Measurements from ENCODE around the gene MOV10L1.
"Not testable (repeated sequence)": the region's sequence is repeated elsewhere in the genome, so short reads cannot be mapped to it uniquely, and the experiment has no call there.

Gene MOV10L1

GRCh38 chr22:50199829-50200460, 110.1 kb downstream of the MOV10L1 start:
- Histone ChIP-seq H3K4me1 (ENCODE audit: insufficient read depth, low read length) (peaks cover 18% of the 10 kb centered on the region), H2AFZ (ENCODE audit: low read depth, low read length) (peak overlapping the region; percentile 54), H3K36me3 (ENCODE audit: insufficient read depth, low read length) (peaks cover 24% of the 10 kb centered on the region), H3K9me3 (ENCODE audit: low read length) (peaks cover 5% of the 10 kb centered on the region), H3K27me3 (ENCODE audit: insufficient read depth, low read length) (no peaks in the 10 kb centered on the region), H3K4me3 (ENCODE audit: low read length) (peak overlapping the region; percentile 73)

GRCh38 chr22:50200461-50201190, 110.8 kb downstream of the MOV10L1 start, which contains the start of gene SELENOO:
Gene SELENOO, plus strand, starts transcription at chr22:50201011. Its CDS starts 26 bp downstream, at chr22:50201037.
- Histone ChIP-seq H3K36me3 (ENCODE audit: insufficient read depth, low read length) (peaks cover 21% of the 10 kb centered on the region), H2AFZ (ENCODE audit: low read depth, low read length) (peak within 1 kb of the TSS; percentile 54), H3K4me1 (ENCODE audit: insufficient read depth, low read length) (peaks cover 18% of the 10 kb centered on the region), H3K4me3 (ENCODE audit: low read length) (peak within 1 kb of the TSS; percentile 73), H3K27me3 (ENCODE audit: insufficient read depth, low read length) (no peaks in the 10 kb centered on the region), H3K9me3 (ENCODE audit: low read length) (peaks cover 5% of the 10 kb centered on the region)

GRCh38 chr22:50201191-50202129, 111.7 kb downstream of the MOV10L1 start:
- no peaks in the 10 kb centered on the region for H3K27me3 ChIP-seq (ENCODE audit: insufficient read depth, low read length)

GRCh38 chr22:50202130-50202666, 112.4 kb downstream of the MOV10L1 start:
- no peak overlapping the region for H2AFZ ChIP-seq (ENCODE audit: low read depth, low read length)
- peak overlapping the region; percentile 73 for H3K4me3 ChIP-seq (ENCODE audit: low read length)
- peaks cover 5% of the 10 kb centered on the region for H3K9me3 ChIP-seq (ENCODE audit: low read length)
- H3K4me1 ChIP-seq (ENCODE audit: insufficient read depth, low read length): peaks cover 19% of the 10 kb centered on the region
- peaks cover 32% of the 10 kb centered on the region for H3K36me3 ChIP-seq (ENCODE audit: insufficient read depth, low read length)
- H3K27me3 ChIP-seq (ENCODE audit: insufficient read depth, low read length): no peaks in the 10 kb centered on the region

More at GRCh38 chr22:50201191-50202129, 111.7 kb downstream of the MOV10L1 start:
- Histone ChIP-seq H3K4me1 (ENCODE audit: insufficient read depth, low read length) (peaks cover 18% of the 10 kb centered on the region), H3K36me3 (ENCODE audit: insufficient read depth, low read length) (peaks cover 27% of the 10 kb centered on the region), H3K9me3 (ENCODE audit: low read length) (peaks cover 5% of the 10 kb centered on the region), H3K4me3 (ENCODE audit: low read length) (peak overlapping the region; percentile 73), H2AFZ (ENCODE audit: low read depth, low read length) (no peak overlapping the region)

- peaks cover 5% of the 10 kb centered on the region for H3K9me3 ChIP-seq (ENCODE audit: low read length)
- peaks cover 25% of the 10 kb centered on the region for H3K4me1 ChIP-seq (ENCODE audit: insufficient read depth, low read length)
- no peak overlapping the region for H3K4me3 ChIP-seq (ENCODE audit: low read length)
- H3K36me3 ChIP-seq (ENCODE audit: insufficient read depth, low read length): peaks cover 35% of the 10 kb centered on the region
- no peaks in the 10 kb centered on the region for H3K27me3 ChIP-seq (ENCODE audit: insufficient read depth, low read length)
- no peak overlapping the region for H2AFZ ChIP-seq (ENCODE audit: low read depth, low read length)
Measured at GRCh38 chr22:50203288-50203687, 113.5 kb downstream of the MOV10L1 start.

- no peaks in the 10 kb centered on the region for H3K27me3 ChIP-seq (ENCODE audit: insufficient read depth, low read length)
- H3K4me3 ChIP-seq (ENCODE audit: low read length): no peak overlapping the region
- no peak overlapping the region for H2AFZ ChIP-seq (ENCODE audit: low read depth, low read length)
- H3K4me1 ChIP-seq (ENCODE audit: insufficient read depth, low read length): peaks cover 22% of the 10 kb centered on the region
- H3K36me3 ChIP-seq (ENCODE audit: insufficient read depth, low read length): peaks cover 38% of the 10 kb centered on the region
- H3K9me3 ChIP-seq (ENCODE audit: low read length): peaks cover 5% of the 10 kb centered on the region
Measured at GRCh38 chr22:50204571-50204970, 114.8 kb downstream of the MOV10L1 start.

- H3K27me3 ChIP-seq (ENCODE audit: insufficient read depth, low read length); H2AFZ ChIP-seq (ENCODE audit: low read depth, low read length); H3K4me3 ChIP-seq (ENCODE audit: low read length); H3K9me3 ChIP-seq (ENCODE audit: low read length): not testable (repeated sequence)
- Histone ChIP-seq H3K36me3 (ENCODE audit: insufficient read depth, low read length) (peaks cover 38% of the 10 kb centered on the region), H3K4me1 (ENCODE audit: insufficient read depth, low read length) (peaks cover 18% of the 10 kb centered on the region)
Measured at GRCh38 chr22:50204998-50205397, 115.2 kb downstream of the MOV10L1 start.

- Histone ChIP-seq H3K36me3 (ENCODE audit: insufficient read depth, low read length) (peaks cover 46% of the 10 kb centered on the region), H3K27me3 (ENCODE audit: insufficient read depth, low read length) (no peaks in the 10 kb centered on the region), H3K9me3 (ENCODE audit: low read length) (peaks cover 5% of the 10 kb centered on the region), H3K4me3 (ENCODE audit: low read length) (no peak overlapping the region), H3K4me1 (ENCODE audit: insufficient read depth, low read length) (peaks cover 15% of the 10 kb centered on the region), H2AFZ (ENCODE audit: low read depth, low read length) (no peak overlapping the region)
Measured at GRCh38 chr22:50205781-50206569, 116.2 kb downstream of the MOV10L1 start.

- no peak overlapping the region for H3K4me3 ChIP-seq (ENCODE audit: low read length)
- H3K36me3 ChIP-seq (ENCODE audit: insufficient read depth, low read length): peaks cover 51% of the 10 kb centered on the region
- peaks cover 5% of the 10 kb centered on the region for H3K9me3 ChIP-seq (ENCODE audit: low read length)
- no peak overlapping the region for H2AFZ ChIP-seq (ENCODE audit: low read depth, low read length)
- H3K27me3 ChIP-seq (ENCODE audit: insufficient read depth, low read length): no peaks in the 10 kb centered on the region
- peaks cover 15% of the 10 kb centered on the region for H3K4me1 ChIP-seq (ENCODE audit: insufficient read depth, low read length)
Measured at GRCh38 chr22:50206599-50206998, 116.8 kb downstream of the MOV10L1 start.

GRCh38 chr22:50207383-50208140, 117.8 kb downstream of the MOV10L1 start:
- Histone ChIP-seq H2AFZ (ENCODE audit: low read depth, low read length) (no peak overlapping the region), H3K27me3 (ENCODE audit: insufficient read depth, low read length) (no peaks in the 10 kb centered on the region), H3K9me3 (ENCODE audit: low read length) (peaks cover 5% of the 10 kb centered on the region), H3K4me1 (ENCODE audit: insufficient read depth, low read length) (peaks cover 7% of the 10 kb centered on the region), H3K36me3 (ENCODE audit: insufficient read depth, low read length) (peaks cover 59% of the 10 kb centered on the region), H3K4me3 (ENCODE audit: low read length) (no peak overlapping the region)

- Histone ChIP-seq H2AFZ (ENCODE audit: low read depth, low read length) (no peak overlapping the region), H3K36me3 (ENCODE audit: insufficient read depth, low read length) (peaks cover 62% of the 10 kb centered on the region), H3K27me3 (ENCODE audit: insufficient read depth, low read length) (no peaks in the 10 kb centered on the region), H3K9me3 (ENCODE audit: low read length) (peaks cover under 1% of the 10 kb centered on the region), H3K4me1 (ENCODE audit: insufficient read depth, low read length) (peaks cover 7% of the 10 kb centered on the region), H3K4me3 (ENCODE audit: low read length) (no peak overlapping the region)
Measured at GRCh38 chr22:50208430-50208938, 118.7 kb downstream of the MOV10L1 start.

Measured in neuron (in vitro differentiated cells).